ENCODE measurements around the gene AKT3. TPM values are rescaled to one million over a fixed set of nuclear protein-coding genes. Genes with fewer than 3 reads are reported as not detected.

Gene AKT3
- polyA plus RNA-seq, 1 experiment, result 34.9 TPM

DNA sequence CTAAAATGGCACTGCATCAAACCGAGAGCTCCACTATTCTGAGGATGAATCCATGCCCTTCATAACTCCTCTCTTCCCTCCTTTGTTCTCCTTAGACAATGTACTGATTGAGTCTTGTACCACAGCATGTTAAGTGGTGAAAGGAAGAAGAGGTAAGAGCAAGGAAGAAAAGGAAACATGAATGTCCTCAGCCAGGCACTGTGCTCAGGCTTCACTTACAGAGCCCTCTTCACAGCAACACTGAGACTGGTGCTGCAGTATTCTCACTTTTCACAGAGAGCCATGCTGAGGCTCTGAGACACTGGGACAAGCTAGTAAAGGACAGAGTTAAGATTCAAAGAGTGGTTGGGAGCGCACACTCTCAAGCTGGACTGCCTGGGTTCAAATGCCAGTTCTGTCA, 143.5 kb downstream of the AKT3 start:
- DNase-seq (ENCODE audit: low read depth, low spot score), result no peak
- Histone ChIP-seq H3K9me3 (ENCODE audit: control insufficient read depth, insufficient read depth, low read length) (no peaks in the 10 kb centered on the region), H3K27ac (ENCODE audit: low read depth, low read length) (no peak overlapping the region), H3K27me3 (ENCODE audit: control insufficient read depth, insufficient read depth, low read length) (no peaks in the 10 kb centered on the region), H3K4me3 (ENCODE audit: low read depth, low read length) (no peak overlapping the region)
- ChIA-PET CTCF (interaction anchor here (0.9 to 1.1 kb wide), 2 partner anchors 363 to 567 kb away, joined by 3 to 5 read pairs; no protein-coding TSS in a partner anchor), POLR2A (no interaction called here)
- TF ChIP-seq, protein P1, sequence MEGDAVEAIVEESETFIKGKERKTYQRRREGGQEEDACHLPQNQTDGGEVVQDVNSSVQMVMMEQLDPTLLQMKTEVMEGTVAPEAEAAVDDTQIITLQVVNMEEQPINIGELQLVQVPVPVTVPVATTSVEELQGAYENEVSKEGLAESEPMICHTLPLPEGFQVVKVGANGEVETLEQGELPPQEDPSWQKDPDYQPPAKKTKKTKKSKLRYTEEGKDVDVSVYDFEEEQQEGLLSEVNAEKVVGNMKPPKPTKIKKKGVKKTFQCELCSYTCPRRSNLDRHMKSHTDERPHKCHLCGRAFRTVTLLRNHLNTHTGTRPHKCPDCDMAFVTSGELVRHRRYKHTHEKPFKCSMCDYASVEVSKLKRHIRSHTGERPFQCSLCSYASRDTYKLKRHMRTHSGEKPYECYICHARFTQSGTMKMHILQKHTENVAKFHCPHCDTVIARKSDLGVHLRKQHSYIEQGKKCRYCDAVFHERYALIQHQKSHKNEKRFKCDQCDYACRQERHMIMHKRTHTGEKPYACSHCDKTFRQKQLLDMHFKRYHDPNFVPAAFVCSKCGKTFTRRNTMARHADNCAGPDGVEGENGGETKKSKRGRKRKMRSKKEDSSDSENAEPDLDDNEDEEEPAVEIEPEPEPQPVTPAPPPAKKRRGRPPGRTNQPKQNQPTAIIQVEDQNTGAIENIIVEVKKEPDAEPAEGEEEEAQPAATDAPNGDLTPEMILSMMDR (IDR thresholded peaks at IDR 0.05; ENCODE audit: low read depth, low read length), result no peak

DNA sequence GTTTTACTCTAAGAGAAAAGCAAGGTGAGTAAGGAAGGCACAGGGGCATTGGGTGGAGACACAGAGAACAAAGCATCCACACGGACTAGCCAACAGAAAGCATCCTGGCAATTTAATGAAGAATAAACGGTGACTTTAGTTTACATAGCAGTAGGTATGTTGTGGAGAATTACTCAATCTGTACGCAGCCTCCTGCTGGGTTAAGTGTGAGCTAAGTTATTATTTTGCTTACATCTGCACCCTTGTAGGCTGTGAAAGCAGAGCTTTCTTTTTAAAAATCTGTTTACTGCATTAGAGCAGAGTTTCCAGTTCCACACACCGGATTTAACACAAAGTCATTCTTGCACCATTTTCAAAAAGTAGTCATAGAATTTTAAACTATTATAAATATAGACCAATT, 144.5 kb downstream of the AKT3 start:
- TF ChIP-seq, protein P1 (IDR thresholded peaks at IDR 0.05; ENCODE audit: low read depth, low read length), result no peak
- Histone ChIP-seq H3K4me3 (ENCODE audit: low read depth, low read length) (no peak overlapping the region), H3K27me3 (ENCODE audit: control insufficient read depth, insufficient read depth, low read length) (no peaks in the 10 kb centered on the region), H3K9me3 (ENCODE audit: control insufficient read depth, insufficient read depth, low read length) (no peaks in the 10 kb centered on the region), H3K27ac (ENCODE audit: low read depth, low read length) (no peak overlapping the region)
- ChIA-PET CTCF (interaction anchor here (0.8 to 1.2 kb wide), 2 partner anchors 8 to 362 kb away, joined by 3 read pairs; no protein-coding TSS in a partner anchor), POLR2A (no interaction called here)
- no peak for DNase-seq (ENCODE audit: low read depth, low spot score)

GRCh38 chr1:243701872-243702271, 148.2 kb downstream of the AKT3 start:
- TF ChIP-seq, protein P1 (IDR thresholded peaks at IDR 0.05; ENCODE audit: low read depth, low read length), result no peak
- Histone ChIP-seq H3K27ac (ENCODE audit: low read depth, low read length) (no peak overlapping the region), H3K9me3 (ENCODE audit: control insufficient read depth, insufficient read depth, low read length) (no peaks in the 10 kb centered on the region), H3K4me3 (ENCODE audit: low read depth, low read length) (no peak overlapping the region), H3K27me3 (ENCODE audit: control insufficient read depth, insufficient read depth, low read length) (no peaks in the 10 kb centered on the region)
- no peak for DNase-seq (ENCODE audit: low read depth, low spot score)
- POLR2A ChIA-PET, result no interaction called here
- CTCF ChIA-PET, result interaction anchor here (1.3 kb wide), 2 partner anchors 12 to 47 kb away, joined by 4 to 5 read pairs; no protein-coding TSS in a partner anchor

- TF ChIP-seq, protein P1 (IDR thresholded peaks at IDR 0.05; ENCODE audit: low read depth, low read length), result no peak
- POLR2A ChIA-PET, result no interaction called here
- CTCF ChIA-PET, result interaction anchor here (0.7 kb wide), 1 partner anchor 20 kb away, joined by 3 read pairs; no protein-coding TSS in a partner anchor
- Histone ChIP-seq H3K4me3 (ENCODE audit: low read depth, low read length) (no peak overlapping the region), H3K27ac (ENCODE audit: low read depth, low read length) (no peak overlapping the region), H3K27me3 (ENCODE audit: control insufficient read depth, insufficient read depth, low read length) (no peaks in the 10 kb centered on the region), H3K9me3 (ENCODE audit: control insufficient read depth, insufficient read depth, low read length) (no peaks in the 10 kb centered on the region)
- no peak for DNase-seq (ENCODE audit: low read depth, low spot score)
Observed at GRCh38 chr1:243693800-243694199, 156.2 kb downstream of the AKT3 start.

DNA sequence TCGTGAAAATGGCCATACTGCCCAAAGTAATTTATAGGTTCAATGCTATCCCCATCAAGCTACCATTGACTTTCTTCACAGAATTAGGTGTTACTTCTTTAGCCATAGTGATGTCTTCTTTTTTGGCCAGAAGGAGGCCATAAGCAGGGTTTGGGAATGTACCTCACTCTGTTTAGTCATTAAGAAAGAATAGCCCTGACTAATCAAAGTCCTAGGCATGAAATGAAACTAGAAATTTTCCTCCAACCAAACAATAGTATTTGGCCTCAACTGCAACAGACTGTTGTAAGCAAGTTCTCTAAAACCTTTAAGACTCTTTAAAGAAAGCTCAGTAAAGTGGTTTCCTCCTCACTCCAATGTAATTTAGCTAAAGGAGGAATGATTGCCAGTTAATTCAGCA, 163.9 kb downstream of the AKT3 start:
- no peak for DNase-seq (ENCODE audit: low read depth, low spot score)
- ChIA-PET POLR2A (no interaction called here), CTCF (no interaction called here)
- H3K9me3 ChIP-seq (ENCODE audit: control insufficient read depth, insufficient read depth, low read length), result no peaks in the 10 kb centered on the region
- H3K27me3 ChIP-seq (ENCODE audit: control insufficient read depth, insufficient read depth, low read length), result no peaks in the 10 kb centered on the region
- no peak overlapping the region for H3K4me3 ChIP-seq (ENCODE audit: low read depth, low read length)
- TF ChIP-seq, protein P1 (IDR thresholded peaks at IDR 0.05; ENCODE audit: low read depth, low read length), result no peak
- H3K27ac ChIP-seq (ENCODE audit: low read depth, low read length), result no peak overlapping the region
